ENCODE data around the gene ASAH2B.

Gene ASAH2B

GRCh38 chr10:50805981-50806622, 66.4 kb downstream of the ASAH2B start:
- H3K4me3 ChIP-seq (ENCODE audit: control insufficient read depth, low read depth, low read length), result no peak overlapping the region
- DNase-seq (ENCODE audit: low read depth), result no peak
- TF ChIP-seq, protein P1, sequence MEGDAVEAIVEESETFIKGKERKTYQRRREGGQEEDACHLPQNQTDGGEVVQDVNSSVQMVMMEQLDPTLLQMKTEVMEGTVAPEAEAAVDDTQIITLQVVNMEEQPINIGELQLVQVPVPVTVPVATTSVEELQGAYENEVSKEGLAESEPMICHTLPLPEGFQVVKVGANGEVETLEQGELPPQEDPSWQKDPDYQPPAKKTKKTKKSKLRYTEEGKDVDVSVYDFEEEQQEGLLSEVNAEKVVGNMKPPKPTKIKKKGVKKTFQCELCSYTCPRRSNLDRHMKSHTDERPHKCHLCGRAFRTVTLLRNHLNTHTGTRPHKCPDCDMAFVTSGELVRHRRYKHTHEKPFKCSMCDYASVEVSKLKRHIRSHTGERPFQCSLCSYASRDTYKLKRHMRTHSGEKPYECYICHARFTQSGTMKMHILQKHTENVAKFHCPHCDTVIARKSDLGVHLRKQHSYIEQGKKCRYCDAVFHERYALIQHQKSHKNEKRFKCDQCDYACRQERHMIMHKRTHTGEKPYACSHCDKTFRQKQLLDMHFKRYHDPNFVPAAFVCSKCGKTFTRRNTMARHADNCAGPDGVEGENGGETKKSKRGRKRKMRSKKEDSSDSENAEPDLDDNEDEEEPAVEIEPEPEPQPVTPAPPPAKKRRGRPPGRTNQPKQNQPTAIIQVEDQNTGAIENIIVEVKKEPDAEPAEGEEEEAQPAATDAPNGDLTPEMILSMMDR (IDR thresholded peaks at IDR 0.05; ENCODE audit: control insufficient read depth, insufficient read depth, low read depth, low read length, missing control alignments), result no peak

GRCh38 chr10:50807851-50808776, 68.4 kb downstream of the ASAH2B start:
- TF ChIP-seq, protein P1 (IDR thresholded peaks at IDR 0.05; ENCODE audit: control insufficient read depth, insufficient read depth, low read depth, low read length, missing control alignments), result no peak
- H3K4me3 ChIP-seq (ENCODE audit: control insufficient read depth, low read depth, low read length), result no peak overlapping the region
- no peak for DNase-seq (ENCODE audit: low read depth)
